ENCODE measurements around the gene DNMT3A.

Gene DNMT3A

DNA sequence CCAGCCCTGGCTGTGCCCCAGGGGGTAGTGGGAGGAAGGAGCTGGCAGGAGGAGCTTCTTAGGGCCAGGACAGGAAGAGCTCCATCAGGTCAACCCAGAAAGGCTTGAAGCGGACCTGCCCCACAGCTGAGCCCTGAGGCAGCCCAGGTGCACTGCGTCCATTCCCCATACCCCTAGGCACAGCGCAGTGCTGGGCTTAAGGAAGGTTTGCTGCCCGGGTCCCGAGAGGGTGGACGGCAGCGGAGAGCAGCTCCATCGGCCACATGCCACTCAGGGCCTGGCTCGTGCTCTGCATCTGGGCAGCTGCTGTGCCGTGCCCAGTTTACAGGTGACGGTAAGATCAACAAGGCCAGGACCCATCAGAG lies 26.4 kb downstream of the DNMT3A start:
- ChIA-PET CTCF (interaction anchor here (0.8 to 1.3 kb wide), 3 partner anchors 9 to 47 kb away, joined by 3 to 5 read pairs (median 3); no protein-coding TSS in a partner anchor), POLR2A (no interaction called here)
- DNase-seq (ENCODE audit: low read depth, low spot score), result no peak
- TF ChIP-seq, protein P1, sequence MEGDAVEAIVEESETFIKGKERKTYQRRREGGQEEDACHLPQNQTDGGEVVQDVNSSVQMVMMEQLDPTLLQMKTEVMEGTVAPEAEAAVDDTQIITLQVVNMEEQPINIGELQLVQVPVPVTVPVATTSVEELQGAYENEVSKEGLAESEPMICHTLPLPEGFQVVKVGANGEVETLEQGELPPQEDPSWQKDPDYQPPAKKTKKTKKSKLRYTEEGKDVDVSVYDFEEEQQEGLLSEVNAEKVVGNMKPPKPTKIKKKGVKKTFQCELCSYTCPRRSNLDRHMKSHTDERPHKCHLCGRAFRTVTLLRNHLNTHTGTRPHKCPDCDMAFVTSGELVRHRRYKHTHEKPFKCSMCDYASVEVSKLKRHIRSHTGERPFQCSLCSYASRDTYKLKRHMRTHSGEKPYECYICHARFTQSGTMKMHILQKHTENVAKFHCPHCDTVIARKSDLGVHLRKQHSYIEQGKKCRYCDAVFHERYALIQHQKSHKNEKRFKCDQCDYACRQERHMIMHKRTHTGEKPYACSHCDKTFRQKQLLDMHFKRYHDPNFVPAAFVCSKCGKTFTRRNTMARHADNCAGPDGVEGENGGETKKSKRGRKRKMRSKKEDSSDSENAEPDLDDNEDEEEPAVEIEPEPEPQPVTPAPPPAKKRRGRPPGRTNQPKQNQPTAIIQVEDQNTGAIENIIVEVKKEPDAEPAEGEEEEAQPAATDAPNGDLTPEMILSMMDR (IDR thresholded peaks at IDR 0.05; ENCODE audit: insufficient read depth, low read length, missing control alignments), result no peak
- H3K4me3 ChIP-seq (ENCODE audit: low read depth, low read length), result no peak overlapping the region

DNA sequence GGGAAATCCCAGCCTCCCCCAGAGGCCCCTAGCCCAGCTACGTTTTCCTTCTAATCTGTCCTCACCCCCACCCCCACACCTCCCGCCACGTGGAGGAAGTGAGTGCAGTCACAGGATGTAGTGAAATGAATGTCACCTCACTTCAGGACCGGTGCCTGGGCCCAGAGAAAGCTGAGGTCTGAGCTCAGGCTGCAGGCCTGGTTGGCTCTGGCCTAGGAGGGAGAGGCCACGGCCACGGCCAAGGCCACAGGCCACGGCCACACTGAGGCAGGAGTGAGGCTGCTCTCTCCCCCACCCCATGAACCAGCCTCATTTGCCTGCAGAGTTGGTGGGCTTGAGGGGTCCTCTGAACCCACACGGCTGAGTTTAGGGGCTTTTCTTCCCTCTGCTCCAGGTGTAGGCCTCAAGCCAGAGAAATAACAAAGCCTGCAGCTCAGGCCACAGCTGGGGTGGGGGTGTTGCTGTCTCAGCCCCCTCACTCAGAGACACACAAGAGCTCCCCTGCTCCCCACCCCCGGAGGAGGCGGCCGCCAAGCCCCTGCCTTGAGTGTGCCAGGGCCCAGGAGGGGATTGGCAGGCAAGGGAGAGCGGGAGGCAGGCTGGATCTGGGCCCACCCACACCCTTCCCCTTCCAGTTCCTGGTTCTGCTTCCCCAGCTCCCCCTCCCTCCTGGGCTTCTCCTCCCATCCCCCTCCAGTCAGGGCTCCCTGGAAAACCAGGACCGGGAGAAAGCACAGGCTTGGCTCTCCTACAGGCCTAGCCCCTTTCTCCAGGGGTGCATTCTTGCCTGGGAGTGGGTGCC lies 27.0 kb downstream of the DNMT3A start:
- no peak overlapping the region for H3K4me3 ChIP-seq (ENCODE audit: low read depth, low read length)

DNA sequence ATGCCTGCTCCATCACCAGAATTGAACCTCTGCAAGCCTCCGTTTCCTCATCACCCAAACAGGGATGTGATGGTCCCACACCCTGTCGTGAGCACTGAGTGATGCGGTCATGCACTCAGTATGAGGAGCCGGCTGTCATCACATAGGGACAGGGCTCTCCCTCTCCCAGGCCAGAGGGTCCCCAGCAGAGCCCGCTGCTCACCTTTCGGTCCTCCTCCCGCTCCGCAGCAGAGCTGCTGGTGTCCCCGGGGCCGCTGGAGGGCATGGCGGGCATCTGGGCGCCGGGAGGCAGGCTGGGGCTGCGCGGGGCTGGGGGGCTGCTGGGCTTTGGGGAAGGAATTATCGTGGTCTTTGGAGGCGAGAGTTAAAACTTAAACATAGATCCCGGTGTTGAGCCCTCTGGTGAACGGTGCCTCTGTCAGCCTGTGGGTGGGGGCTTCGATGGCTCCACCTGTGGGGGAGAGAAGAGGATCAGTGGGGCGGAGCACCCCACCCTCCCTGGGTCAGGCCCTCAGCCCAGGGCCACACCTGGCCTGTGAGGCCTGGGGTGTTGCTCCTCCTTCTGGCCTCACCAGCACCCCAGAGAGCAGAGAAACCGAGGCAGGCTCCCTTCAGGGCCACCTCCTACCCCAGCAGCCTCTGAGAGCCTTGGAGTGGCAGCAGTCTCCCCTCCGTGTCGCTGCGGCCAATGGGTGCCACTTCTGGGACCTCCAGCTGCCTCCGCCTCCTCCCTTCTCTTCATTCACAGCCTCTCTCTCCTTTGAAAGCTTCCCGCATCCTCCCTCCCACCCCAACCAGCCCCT lies 27.8 kb downstream of the DNMT3A start:
- CTCF ChIA-PET, result interaction anchor here (1.0 to 1.3 kb wide), 2 partner anchors 9 to 48 kb away, joined by 3 read pairs; no protein-coding TSS in a partner anchor
- H3K4me3 ChIP-seq (ENCODE audit: low read depth, low read length), result no peak overlapping the region
- DNase-seq (ENCODE audit: low read depth, low spot score), result no peak
- TF ChIP-seq, protein P1 (IDR thresholded peaks at IDR 0.05; ENCODE audit: insufficient read depth, low read length, missing control alignments), result no peak
- POLR2A ChIA-PET, result interaction anchor here (0.7 kb wide), 1 partner anchor 10 kb away, joined by 4 read pairs; no protein-coding TSS in a partner anchor

More for the DNA sequence above, 27.0 kb downstream of the DNMT3A start:
- POLR2A ChIA-PET, result interaction anchor here (0.7 kb wide), 1 partner anchor 9 kb away, joined by 4 read pairs; no protein-coding TSS in a partner anchor
- TF ChIP-seq, protein P1 (IDR thresholded peaks at IDR 0.05; ENCODE audit: insufficient read depth, low read length, missing control alignments), result no peak
- CTCF ChIA-PET, result interaction anchor here (1.0 to 1.3 kb wide), 2 partner anchors 10 to 47 kb away, joined by 3 read pairs; no protein-coding TSS in a partner anchor
- DNase-seq (ENCODE audit: low read depth, low spot score), result no peak

DNA sequence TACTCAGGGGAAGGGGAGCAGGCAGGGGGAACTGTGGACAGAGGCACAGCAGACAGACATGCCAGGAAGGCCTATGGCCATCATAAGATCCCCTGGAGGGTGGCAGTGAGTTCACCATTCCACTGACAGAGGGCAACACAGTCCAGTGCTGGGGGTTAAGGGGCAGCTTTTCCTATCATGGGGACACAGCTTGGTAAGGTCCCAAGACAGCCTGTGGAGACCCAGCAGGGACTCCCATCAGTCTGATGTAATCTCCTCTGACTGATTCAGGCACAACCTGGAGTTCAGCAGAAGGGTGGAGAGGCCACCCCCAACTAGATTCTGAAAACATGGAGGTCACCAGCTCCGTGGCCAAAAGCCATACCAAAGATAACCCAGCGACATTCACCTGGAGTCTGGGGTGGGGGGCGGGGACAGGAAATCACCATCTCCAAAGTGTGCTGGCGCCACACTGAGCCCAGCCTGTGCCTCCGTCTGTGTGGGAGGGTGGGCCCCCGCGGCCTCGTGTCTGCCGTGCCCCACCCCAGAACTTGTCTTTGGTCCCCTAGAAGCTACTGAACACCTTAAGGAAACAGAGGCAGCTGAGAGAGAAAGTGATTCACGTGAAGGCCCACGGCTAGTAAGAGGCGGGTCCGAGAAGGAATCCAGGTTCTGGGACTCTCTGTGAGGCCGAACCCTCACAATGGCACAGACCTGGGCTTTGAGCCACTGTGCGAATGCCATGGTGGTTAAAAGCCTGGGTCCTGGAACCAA lies 28.6 kb downstream of the DNMT3A start:
- no peak overlapping the region for H3K4me3 ChIP-seq (ENCODE audit: low read depth, low read length)
- ChIA-PET CTCF (interaction anchor here (0.9 kb wide), 1 partner anchor 63 kb away, joined by 3 read pairs; no protein-coding TSS in a partner anchor), POLR2A (interaction anchor here (1.3 kb wide), 1 partner anchor 10 kb away, joined by 3 read pairs; no protein-coding TSS in a partner anchor)
- no peak for DNase-seq (ENCODE audit: low read depth, low spot score)
- TF ChIP-seq, protein P1 (IDR thresholded peaks at IDR 0.05; ENCODE audit: insufficient read depth, low read length, missing control alignments), result no peak

DNA sequence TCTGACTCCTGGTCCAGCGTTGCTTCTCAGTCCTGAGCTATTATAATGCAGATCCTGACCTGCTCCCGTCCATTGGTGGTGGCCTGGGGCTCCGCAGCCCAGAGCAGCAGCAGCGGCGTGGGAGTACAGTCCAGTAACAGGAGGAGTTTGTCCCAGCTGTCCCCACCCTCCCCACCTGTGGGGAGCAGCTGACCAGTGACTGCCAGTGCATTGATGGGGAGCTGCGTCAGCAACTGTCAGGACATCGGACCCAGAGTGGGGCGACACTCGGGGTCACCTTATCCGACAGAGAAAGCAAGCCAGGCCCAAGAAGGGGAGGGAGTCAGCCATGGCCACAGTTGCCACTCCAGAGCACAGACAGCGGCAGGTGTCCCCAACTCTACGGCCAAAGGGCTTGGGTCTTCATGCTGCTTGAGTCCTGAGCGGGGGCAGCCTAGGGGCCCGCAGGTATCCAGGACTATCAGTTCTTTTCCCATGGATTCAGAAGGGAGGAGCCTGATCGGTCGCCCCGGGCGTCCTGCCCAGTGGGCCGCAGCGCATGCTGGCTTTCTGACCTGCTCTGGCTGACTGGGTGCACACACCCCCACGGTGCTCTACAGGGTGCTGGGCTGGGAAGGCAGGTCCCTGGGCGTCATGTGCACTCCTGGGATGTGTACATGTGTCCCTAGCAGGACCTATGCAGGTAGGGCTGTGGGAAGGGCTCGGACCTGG lies 29.7 kb downstream of the DNMT3A start:
- ChIA-PET CTCF (interaction anchor here (0.9 kb wide), 1 partner anchor 64 kb away, joined by 3 read pairs; no protein-coding TSS in a partner anchor), POLR2A (interaction anchor here (0.6 to 1.3 kb wide), 2 partner anchors 11 to 28 kb away, joined by 3 read pairs; no protein-coding TSS in a partner anchor)
- DNase-seq (ENCODE audit: low read depth, low spot score), result no peak
- no peak overlapping the region for H3K4me3 ChIP-seq (ENCODE audit: low read depth, low read length)
- TF ChIP-seq, protein P1 (IDR thresholded peaks at IDR 0.05; ENCODE audit: insufficient read depth, low read length, missing control alignments), result no peak
